ENCODE measurements around the gene SMAD2. TPM values are rescaled to one million over a fixed set of nuclear protein-coding genes. Genes with fewer than 3 reads are reported as not detected.

The SMAD2 gene
- total RNA-seq, 1 donor from 2014 or later, result 144 TPM

GRCh38 chr18:47915229-47915628 lies 15.2 kb downstream of the SMAD2 start:
- Mint-ChIP-seq H3K9me3 (ENCODE audit: unreplicated experiment) (no peaks in the 10 kb centered on the region), H3K4me3 (ENCODE audit: unreplicated experiment) (no peak overlapping the region), H3K36me3 (ENCODE audit: low read depth, unreplicated experiment) (peaks cover 6% of the 10 kb centered on the region), H3K27me3 (ENCODE audit: low read depth, unreplicated experiment) (no peaks in the 10 kb centered on the region), H3K27ac (ENCODE audit: unreplicated experiment) (no peak overlapping the region), H3K4me1 (ENCODE audit: low read depth, unreplicated experiment) (peaks cover 54% of the 10 kb centered on the region)
- no peak for FAIRE-seq
- no peak overlapping the region for H3K27ac ChIP-seq (ENCODE audit: low read depth, low read length)
- DNase-seq (ENCODE audit: low read depth), result no peak
- no peaks in the 10 kb centered on the region for H3K27me3 ChIP-seq (ENCODE audit: insufficient read depth, low read length)
- peaks cover 99% of the 10 kb centered on the region for H3K79me2 ChIP-seq (ENCODE audit: insufficient read depth, low read length)
- H3K4me1 ChIP-seq (ENCODE audit: insufficient read depth, low read length), result peaks cover 5% of the 10 kb centered on the region
- no peaks in the 10 kb centered on the region for H3K9me3 ChIP-seq (ENCODE audit: insufficient read depth, low read depth, low read length)
- H2AFZ ChIP-seq (ENCODE audit: low read depth, low read length), result no peak overlapping the region
- no peak overlapping the region for H3K9ac ChIP-seq (ENCODE audit: low read length)
- H3K36me3 ChIP-seq (ENCODE audit: insufficient read depth, low read length), result no peaks in the 10 kb centered on the region
- H3K4me2 ChIP-seq (ENCODE audit: low read length), result no peak overlapping the region
- peaks cover 94% of the 10 kb centered on the region for H4K20me1 ChIP-seq (ENCODE audit: insufficient read depth, low read length)
- no peak overlapping the region for H3K4me3 ChIP-seq (ENCODE audit: insufficient read depth, low read depth, low read length)
- no peak for TF ChIP-seq CTCF (IDR thresholded peaks at IDR 0.05; ENCODE audit: insufficient read depth, low read depth, low read length)
- TF ChIP-seq EZH2 (IDR thresholded peaks at IDR 0.05; ENCODE audit: insufficient read depth, low read length), result no peak

GRCh38 chr18:47912794-47913585 lies 17.5 kb downstream of the SMAD2 start:
- H4K20me1 ChIP-seq (ENCODE audit: insufficient read depth, low read length), result peaks cover 92% of the 10 kb centered on the region
- no peak overlapping the region for H3K4me3 Mint-ChIP-seq (ENCODE audit: unreplicated experiment)
- H3K4me1 ChIP-seq (ENCODE audit: insufficient read depth, low read length), result peaks cover 5% of the 10 kb centered on the region
- H3K9me3 Mint-ChIP-seq (ENCODE audit: unreplicated experiment), result no peaks in the 10 kb centered on the region
- H3K27me3 Mint-ChIP-seq (ENCODE audit: low read depth, unreplicated experiment), result no peaks in the 10 kb centered on the region
- H3K4me2 ChIP-seq (ENCODE audit: low read length), result no peak overlapping the region
- TF ChIP-seq EZH2 (IDR thresholded peaks at IDR 0.05; ENCODE audit: insufficient read depth, low read length) (no peak), CTCF (IDR thresholded peaks at IDR 0.05; ENCODE audit: insufficient read depth, low read depth, low read length) (no peak)
- peak overlapping the region; percentile 35 for H3K27ac Mint-ChIP-seq (ENCODE audit: unreplicated experiment)
- no peaks in the 10 kb centered on the region for H3K27me3 ChIP-seq (ENCODE audit: insufficient read depth, low read length)
- no peak overlapping the region for H3K4me3 ChIP-seq (ENCODE audit: insufficient read depth, low read depth, low read length)
- no peak overlapping the region for H3K27ac ChIP-seq (ENCODE audit: low read depth, low read length)
- H3K9ac ChIP-seq (ENCODE audit: low read length), result no peak overlapping the region
- FAIRE-seq (no peak), DNase-seq (ENCODE audit: low read depth) (no peak)
- no peaks in the 10 kb centered on the region for H3K9me3 ChIP-seq (ENCODE audit: insufficient read depth, low read depth, low read length)
- peaks cover 7% of the 10 kb centered on the region for H3K36me3 Mint-ChIP-seq (ENCODE audit: low read depth, unreplicated experiment)
- peaks cover 99% of the 10 kb centered on the region for H3K79me2 ChIP-seq (ENCODE audit: insufficient read depth, low read length)
- H2AFZ ChIP-seq (ENCODE audit: low read depth, low read length), result no peak overlapping the region
- H3K36me3 ChIP-seq (ENCODE audit: insufficient read depth, low read length), result no peaks in the 10 kb centered on the region
- peaks cover 34% of the 10 kb centered on the region for H3K4me1 Mint-ChIP-seq (ENCODE audit: low read depth, unreplicated experiment)

- FAIRE-seq, result no peak
- DNase-seq (ENCODE audit: low read depth), result no peak
- peaks cover 5% of the 10 kb centered on the region for H3K4me1 ChIP-seq (ENCODE audit: insufficient read depth, low read length)
- H3K9me3 Mint-ChIP-seq (ENCODE audit: unreplicated experiment), result no peaks in the 10 kb centered on the region
- H3K9me3 ChIP-seq (ENCODE audit: insufficient read depth, low read depth, low read length), result no peaks in the 10 kb centered on the region
- no peak overlapping the region for H3K4me2 ChIP-seq (ENCODE audit: low read length)
- H3K27ac ChIP-seq (ENCODE audit: low read depth, low read length), result no peak overlapping the region
- peaks cover 9% of the 10 kb centered on the region for H3K36me3 Mint-ChIP-seq (ENCODE audit: low read depth, unreplicated experiment)
- H3K36me3 ChIP-seq (ENCODE audit: insufficient read depth, low read length), result no peaks in the 10 kb centered on the region
- peaks cover 99% of the 10 kb centered on the region for H3K79me2 ChIP-seq (ENCODE audit: insufficient read depth, low read length)
- H3K4me3 Mint-ChIP-seq (ENCODE audit: unreplicated experiment), result no peak overlapping the region
- no peak for TF ChIP-seq CTCF (IDR thresholded peaks at IDR 0.05; ENCODE audit: insufficient read depth, low read depth, low read length)
- TF ChIP-seq EZH2 (IDR thresholded peaks at IDR 0.05; ENCODE audit: insufficient read depth, low read length), result no peak
- no peak overlapping the region for H3K9ac ChIP-seq (ENCODE audit: low read length)
- H4K20me1 ChIP-seq (ENCODE audit: insufficient read depth, low read length), result peaks cover 92% of the 10 kb centered on the region
- no peaks in the 10 kb centered on the region for H3K27me3 Mint-ChIP-seq (ENCODE audit: low read depth, unreplicated experiment)
- H3K27ac Mint-ChIP-seq (ENCODE audit: unreplicated experiment), result peak overlapping the region; percentile 35
- peaks cover 30% of the 10 kb centered on the region for H3K4me1 Mint-ChIP-seq (ENCODE audit: low read depth, unreplicated experiment)
- H2AFZ ChIP-seq (ENCODE audit: low read depth, low read length), result no peak overlapping the region
- H3K4me3 ChIP-seq (ENCODE audit: insufficient read depth, low read depth, low read length), result no peak overlapping the region
- no peaks in the 10 kb centered on the region for H3K27me3 ChIP-seq (ENCODE audit: insufficient read depth, low read length)
These were observed 18.1 kb downstream of the SMAD2 start for GRCh38 chr18:47912343-47912742.

Measured in astrocyte (in vitro differentiated cells and primary cell).